Endothelial cell of umbilical vein (primary cell): Measurements from ENCODE around the gene ENO2.

ENCODE experiments used
- EZH2 ChIP-seq: IDR thresholded peaks from 2 replicates; pipeline ENCODE4 v1.6.1; 2012; ENCODE audit warnings: borderline replicate concordance, low read depth, mild to moderate bottlenecking, moderate library complexity, low read length, inconsistent platforms; ENCODE audit not compliant: severe bottlenecking
- FOS ChIP-seq: IDR thresholded peaks from 2 replicates; pipeline ENCODE4 v1.6.1; 2011; ENCODE audit warnings: mild to moderate bottlenecking, low read length, moderate library complexity, borderline replicate concordance; ENCODE audit not compliant: insufficient read depth
- POLR2A ChIP-seq: IDR thresholded peaks from 2 replicates; pipeline ENCODE4 v1.6.1; 2012; ENCODE audit warnings: low read depth, mild to moderate bottlenecking, control low read depth, low read length
- POLR2AphosphoS5 ChIP-seq: IDR thresholded peaks from 2 replicates; pipeline ENCODE4 v1.6.1; 2012; ENCODE audit warnings: low read depth, mild to moderate bottlenecking, control low read depth, low read length, moderate library complexity; ENCODE audit not compliant: insufficient read depth
- TF ChIP-seq, protein P1 (sequence below), 2 donors: IDR thresholded peaks; 1 replicate in 1 of 2; 2 replicates in 1 of 2; pipeline ENCODE4 v1.5.1; 2011; ENCODE audit warnings: low read length in 2 of 2, mild to moderate bottlenecking in 2 of 2, moderate library complexity in 2 of 2, control low read depth in 1 of 2, inconsistent platforms in 1 of 2, low read depth in 1 of 2; ENCODE audit not compliant: insufficient read depth in 1 of 2; ENCODE audit errors: extremely low read depth in 1 of 2
- TF ChIP-seq, protein P2 (sequence below): IDR thresholded peaks from 2 replicates; pipeline ENCODE4 v1.6.1; 2011; ENCODE audit not compliant: insufficient read depth, insufficient read length

DNA sequence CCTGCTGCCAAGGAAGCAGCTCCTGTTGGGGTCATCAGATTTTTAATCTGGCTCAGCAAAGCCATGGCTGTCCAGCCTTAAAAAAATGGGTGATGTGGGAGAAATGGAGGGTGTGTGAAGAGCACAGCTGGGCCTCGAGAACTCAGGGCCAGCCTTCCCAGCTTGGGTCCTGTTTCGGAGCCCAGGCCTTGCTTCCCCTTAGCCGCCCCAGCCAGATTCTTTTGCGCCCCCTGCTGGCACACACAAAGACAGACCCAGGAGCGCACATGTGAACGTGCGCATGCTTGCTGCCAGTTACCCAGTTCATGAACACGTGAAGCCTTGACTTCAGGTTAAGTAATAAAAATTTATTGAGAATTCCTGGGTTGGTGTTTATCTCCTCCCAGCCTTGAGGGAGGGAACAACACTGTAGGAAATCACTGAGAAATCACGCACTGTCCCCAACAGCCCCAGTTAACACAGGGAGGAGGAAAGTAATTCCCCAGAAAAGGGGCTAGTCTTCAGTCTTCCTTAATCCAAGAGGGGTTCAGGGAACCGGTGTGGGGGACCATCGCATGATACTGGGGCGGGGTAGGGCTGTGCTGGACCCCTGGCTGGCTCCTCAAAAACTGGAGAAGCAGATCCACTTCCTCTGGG, 50.8 kb downstream of the ENO2 start:
- TF ChIP-seq, protein P1, sequence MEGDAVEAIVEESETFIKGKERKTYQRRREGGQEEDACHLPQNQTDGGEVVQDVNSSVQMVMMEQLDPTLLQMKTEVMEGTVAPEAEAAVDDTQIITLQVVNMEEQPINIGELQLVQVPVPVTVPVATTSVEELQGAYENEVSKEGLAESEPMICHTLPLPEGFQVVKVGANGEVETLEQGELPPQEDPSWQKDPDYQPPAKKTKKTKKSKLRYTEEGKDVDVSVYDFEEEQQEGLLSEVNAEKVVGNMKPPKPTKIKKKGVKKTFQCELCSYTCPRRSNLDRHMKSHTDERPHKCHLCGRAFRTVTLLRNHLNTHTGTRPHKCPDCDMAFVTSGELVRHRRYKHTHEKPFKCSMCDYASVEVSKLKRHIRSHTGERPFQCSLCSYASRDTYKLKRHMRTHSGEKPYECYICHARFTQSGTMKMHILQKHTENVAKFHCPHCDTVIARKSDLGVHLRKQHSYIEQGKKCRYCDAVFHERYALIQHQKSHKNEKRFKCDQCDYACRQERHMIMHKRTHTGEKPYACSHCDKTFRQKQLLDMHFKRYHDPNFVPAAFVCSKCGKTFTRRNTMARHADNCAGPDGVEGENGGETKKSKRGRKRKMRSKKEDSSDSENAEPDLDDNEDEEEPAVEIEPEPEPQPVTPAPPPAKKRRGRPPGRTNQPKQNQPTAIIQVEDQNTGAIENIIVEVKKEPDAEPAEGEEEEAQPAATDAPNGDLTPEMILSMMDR (IDR thresholded peaks at IDR 0.05; ENCODE audit: extremely low read depth in 1 of 2, insufficient read depth in 1 of 2, low read depth in 1 of 2, low read length in 2 of 2) = peak; percentile 89 to 92
- TF ChIP-seq, protein P2, sequence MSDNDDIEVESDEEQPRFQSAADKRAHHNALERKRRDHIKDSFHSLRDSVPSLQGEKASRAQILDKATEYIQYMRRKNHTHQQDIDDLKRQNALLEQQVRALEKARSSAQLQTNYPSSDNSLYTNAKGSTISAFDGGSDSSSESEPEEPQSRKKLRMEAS = peak; percentile 69
- TF ChIP-seq POLR2AphosphoS5 = peak; percentile 31
- TF ChIP-seq EZH2 = no peak
- TF ChIP-seq FOS = no peak
- TF ChIP-seq POLR2A = no peak
